ENCODE results near the gene NOS1. TPM values are rescaled to one million over a fixed set of nuclear protein-coding genes. Genes with fewer than 3 reads are reported as not detected.

The NOS1 gene
- total RNA-seq, 1 experiment from 2014 or later, result not detected

- DNase-seq, result no peak
- POLR2A ChIA-PET, result no interaction called here
- Histone ChIP-seq H3K4me1 (no peaks in the 10 kb centered on the region), H3K4me3 (ENCODE audit: low read depth, low read length) (no peak overlapping the region), H3K9me3 (no peaks in the 10 kb centered on the region), H3K36me3 (ENCODE audit: control insufficient read depth, insufficient read depth, low read length) (no peaks in the 10 kb centered on the region), H3K27me3 (replicated peaks; ENCODE audit: control insufficient read depth, insufficient read depth, low read length) (no peaks in the 10 kb centered on the region)
- Mint-ChIP-seq H3K27ac (ENCODE audit: unreplicated experiment) (no peak overlapping the region), H3K36me3 (ENCODE audit: insufficient read depth, unreplicated experiment) (no peaks in the 10 kb centered on the region), H3K4me1 (ENCODE audit: low read depth, unreplicated experiment) (no peaks in the 10 kb centered on the region), H3K27me3 (ENCODE audit: insufficient read depth, unreplicated experiment) (peaks cover 12% of the 10 kb centered on the region), H3K9me3 (ENCODE audit: unreplicated experiment) (no peaks in the 10 kb centered on the region), H3K4me3 (ENCODE audit: unreplicated experiment) (no peak overlapping the region)
- TF ChIP-seq CTCF (IDR thresholded peaks at IDR 0.05; ENCODE audit: insufficient read depth in 1 of 2, low read depth in 1 of 2, low read length in 1 of 2, severe bottlenecking in 1 of 2, unreplicated experiment in 1 of 2), result no peak
- CTCF ChIA-PET, result no interaction called here
- intact Hi-C loops (cut with micrococcal nuclease; ENCODE audit: unreplicated experiment), result no loop called here
- no TSS peak for BruUV-seq (replicated peaks)
Observed at GRCh38 chr12:117280019-117280680, 81.3 kb downstream of the NOS1 start.

- Mint-ChIP-seq H3K27ac (ENCODE audit: unreplicated experiment) (no peak overlapping the region), H3K9me3 (ENCODE audit: unreplicated experiment) (no peaks in the 10 kb centered on the region), H3K4me3 (ENCODE audit: unreplicated experiment) (no peak overlapping the region), H3K36me3 (ENCODE audit: insufficient read depth, unreplicated experiment) (no peaks in the 10 kb centered on the region), H3K27me3 (ENCODE audit: insufficient read depth, unreplicated experiment) (peaks cover 14% of the 10 kb centered on the region), H3K4me1 (ENCODE audit: low read depth, unreplicated experiment) (no peaks in the 10 kb centered on the region)
- CTCF ChIA-PET, result no interaction called here
- Histone ChIP-seq H3K36me3 (ENCODE audit: control insufficient read depth, insufficient read depth, low read length) (no peaks in the 10 kb centered on the region), H3K4me3 (ENCODE audit: low read depth, low read length) (no peak overlapping the region), H3K27me3 (replicated peaks; ENCODE audit: control insufficient read depth, insufficient read depth, low read length) (no peaks in the 10 kb centered on the region), H3K4me1 (no peaks in the 10 kb centered on the region), H3K9me3 (no peaks in the 10 kb centered on the region)
- intact Hi-C loops (cut with micrococcal nuclease; ENCODE audit: unreplicated experiment), result no loop called here
- DNase-seq, result no peak
- TF ChIP-seq CTCF (IDR thresholded peaks at IDR 0.05; ENCODE audit: insufficient read depth in 1 of 2, low read depth in 1 of 2, low read length in 1 of 2, severe bottlenecking in 1 of 2, unreplicated experiment in 1 of 2), result no peak
- POLR2A ChIA-PET, result no interaction called here
- no TSS peak for BruUV-seq (replicated peaks)
Observed at GRCh38 chr12:117279606-117280005, 81.8 kb downstream of the NOS1 start.

GRCh38 chr12:117277875-117278274 is 83.6 kb downstream of the NOS1 start:
- DNase-seq, result no peak
- POLR2A ChIA-PET, result no interaction called here
- CTCF ChIA-PET, result no interaction called here
- Mint-ChIP-seq H3K4me3 (ENCODE audit: unreplicated experiment) (no peak overlapping the region), H3K9me3 (ENCODE audit: unreplicated experiment) (no peaks in the 10 kb centered on the region), H3K27ac (ENCODE audit: unreplicated experiment) (no peak overlapping the region), H3K36me3 (ENCODE audit: insufficient read depth, unreplicated experiment) (no peaks in the 10 kb centered on the region), H3K4me1 (ENCODE audit: low read depth, unreplicated experiment) (no peaks in the 10 kb centered on the region), H3K27me3 (ENCODE audit: insufficient read depth, unreplicated experiment) (peaks cover 20% of the 10 kb centered on the region)
- no peaks in the 10 kb centered on the region for H3K4me1 ChIP-seq
- no peak for TF ChIP-seq CTCF (IDR thresholded peaks at IDR 0.05; ENCODE audit: insufficient read depth in 1 of 2, low read depth in 1 of 2, low read length in 1 of 2, severe bottlenecking in 1 of 2, unreplicated experiment in 1 of 2)
- BruUV-seq (replicated peaks), result no TSS peak
- no peak overlapping the region for H3K4me3 ChIP-seq (ENCODE audit: low read depth, low read length)
- intact Hi-C loops (cut with micrococcal nuclease; ENCODE audit: unreplicated experiment), result no loop called here
- no peaks in the 10 kb centered on the region for H3K27me3 ChIP-seq (replicated peaks; ENCODE audit: control insufficient read depth, insufficient read depth, low read length)
- H3K36me3 ChIP-seq (ENCODE audit: control insufficient read depth, insufficient read depth, low read length), result no peaks in the 10 kb centered on the region
- no peaks in the 10 kb centered on the region for H3K9me3 ChIP-seq
